AML-193 (cell line): ENCODE measurements around the gene PNKP.

Source experiments
- DNase-seq, 2 experiments: peaks; one replicate each; lab custom pipeline; 2025; lab: John Stamatoyannopoulos, UW

Gene PNKP

DNA sequence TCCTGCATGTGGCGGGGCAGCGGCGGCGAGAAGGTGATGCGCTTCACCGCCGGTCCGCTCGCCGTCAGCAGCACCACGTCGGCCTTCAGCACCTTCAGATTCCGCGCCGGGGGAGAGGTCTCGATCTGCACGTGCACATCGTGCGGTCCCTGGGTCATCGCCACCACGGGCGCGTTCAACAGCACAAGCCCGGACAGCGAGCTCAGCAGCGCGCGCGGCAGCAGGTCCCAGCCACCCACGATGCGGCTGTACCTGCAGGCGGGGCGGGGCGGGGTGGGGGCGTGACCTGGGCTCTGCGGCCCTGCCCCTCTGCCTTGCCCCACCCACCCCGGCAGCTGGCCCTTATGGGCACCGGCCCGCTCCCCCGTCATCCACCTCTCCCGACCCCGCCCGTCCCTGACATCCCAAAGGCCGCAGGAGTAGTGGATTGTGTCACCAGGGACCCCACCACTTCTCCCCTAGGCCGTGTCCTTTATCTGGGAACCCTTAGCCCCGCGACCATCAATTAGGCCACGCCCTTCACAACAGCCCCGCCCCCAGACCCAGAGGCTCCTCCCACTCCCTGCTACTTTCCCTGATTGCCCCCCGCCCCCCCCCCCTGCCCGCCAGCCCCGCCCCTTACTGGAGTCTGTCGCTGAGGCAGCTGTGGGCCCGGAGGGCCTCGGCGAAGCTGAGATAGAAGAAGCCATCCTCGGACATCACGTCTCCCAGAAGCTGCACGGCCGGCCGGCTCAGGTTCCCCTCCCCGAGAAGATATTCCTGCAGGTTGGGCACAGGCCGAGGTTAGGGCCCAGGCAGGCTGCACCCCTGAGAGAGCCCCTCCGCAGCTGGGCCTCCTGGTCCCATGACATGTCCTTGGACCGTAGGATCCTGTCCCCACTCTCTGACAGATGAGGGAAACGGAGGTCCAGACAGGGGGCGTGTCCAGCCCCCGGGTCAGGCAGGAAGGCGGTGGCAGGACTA lies 23.3 kb upstream of the PNKP start:
- no peak for DNase-seq

DNA sequence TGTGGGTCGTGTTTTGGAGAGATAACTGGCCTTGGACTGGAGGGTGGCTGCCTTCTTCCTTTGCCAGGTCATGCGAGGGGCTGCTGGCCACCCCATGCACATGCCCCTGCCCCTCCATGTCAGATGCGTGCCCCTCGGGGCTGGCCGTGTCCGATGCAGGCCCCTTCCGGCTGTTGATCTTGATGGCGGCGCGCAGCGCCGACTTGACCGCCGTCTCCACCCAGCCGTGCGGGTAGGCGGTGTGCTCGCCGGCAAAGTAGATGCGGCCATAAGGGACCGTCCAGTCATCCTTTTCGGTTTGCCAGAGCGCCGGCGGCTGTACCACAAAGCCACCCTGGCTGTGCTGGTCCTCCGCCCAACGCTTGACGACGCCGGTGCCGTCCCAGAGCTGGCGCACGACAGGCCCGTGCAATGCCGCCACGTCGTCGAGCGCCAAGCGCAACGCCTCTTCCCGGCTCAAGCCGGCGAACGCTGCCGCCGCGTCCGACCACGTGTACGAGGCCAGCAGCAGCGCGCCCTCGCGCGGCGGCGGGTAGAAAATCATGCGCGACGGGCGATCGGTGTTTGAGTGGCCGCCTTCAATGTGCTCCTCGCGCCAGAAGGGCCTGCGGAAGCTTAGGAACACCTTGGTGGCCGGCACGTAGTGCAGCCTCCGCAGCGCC lies 22.4 kb upstream of the PNKP start:
- no peak for DNase-seq

GRCh38 chr19:49889038-49889686 lies 21.8 kb upstream of the PNKP start:
- no peak for DNase-seq

- no peak for DNase-seq
Observed at GRCh38 chr19:49888510-49888824, 21.1 kb upstream of the PNKP start.

DNA sequence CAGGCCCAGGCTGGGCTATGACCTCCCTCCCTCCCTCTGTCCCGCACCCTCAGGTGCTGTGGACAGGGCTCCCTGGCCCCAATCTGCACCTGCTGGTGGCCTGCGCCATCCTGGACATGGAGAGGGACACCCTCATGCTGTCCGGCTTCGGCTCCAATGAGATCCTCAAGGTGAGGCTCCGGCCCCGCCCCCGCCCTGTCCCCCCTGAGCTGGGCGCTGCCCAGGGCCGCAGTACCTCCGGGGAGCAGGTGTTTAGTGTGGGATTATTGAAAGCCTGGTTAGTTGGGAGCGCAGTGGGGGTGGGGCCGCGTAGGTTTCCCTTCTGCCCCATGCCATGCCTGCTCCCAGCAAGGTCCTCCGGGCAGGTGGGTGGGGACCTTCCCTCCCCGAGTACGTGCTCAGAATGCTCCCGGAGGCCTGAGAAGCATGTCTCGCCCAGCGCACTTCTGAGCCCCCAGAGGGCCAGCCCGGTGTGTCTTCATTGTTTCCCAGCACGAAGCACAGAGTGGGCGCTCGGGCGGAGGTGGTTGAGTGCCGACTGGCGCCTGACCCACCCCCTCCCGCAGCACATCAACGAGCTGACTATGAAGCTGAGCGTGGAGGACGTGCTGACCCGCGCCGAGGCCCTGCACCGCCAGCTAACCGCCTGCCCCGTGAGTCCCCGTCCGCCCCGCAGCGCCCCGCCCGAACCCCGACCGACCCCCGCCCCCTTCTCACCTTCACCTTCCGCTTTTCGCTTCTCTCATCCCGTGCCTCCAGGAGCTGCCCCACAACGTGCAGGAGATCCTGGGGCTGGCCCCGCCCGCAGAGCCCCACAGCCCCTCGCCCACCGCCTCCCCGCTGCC lies 20.5 kb upstream of the PNKP start:
- DNase-seq = no peak

DNA sequence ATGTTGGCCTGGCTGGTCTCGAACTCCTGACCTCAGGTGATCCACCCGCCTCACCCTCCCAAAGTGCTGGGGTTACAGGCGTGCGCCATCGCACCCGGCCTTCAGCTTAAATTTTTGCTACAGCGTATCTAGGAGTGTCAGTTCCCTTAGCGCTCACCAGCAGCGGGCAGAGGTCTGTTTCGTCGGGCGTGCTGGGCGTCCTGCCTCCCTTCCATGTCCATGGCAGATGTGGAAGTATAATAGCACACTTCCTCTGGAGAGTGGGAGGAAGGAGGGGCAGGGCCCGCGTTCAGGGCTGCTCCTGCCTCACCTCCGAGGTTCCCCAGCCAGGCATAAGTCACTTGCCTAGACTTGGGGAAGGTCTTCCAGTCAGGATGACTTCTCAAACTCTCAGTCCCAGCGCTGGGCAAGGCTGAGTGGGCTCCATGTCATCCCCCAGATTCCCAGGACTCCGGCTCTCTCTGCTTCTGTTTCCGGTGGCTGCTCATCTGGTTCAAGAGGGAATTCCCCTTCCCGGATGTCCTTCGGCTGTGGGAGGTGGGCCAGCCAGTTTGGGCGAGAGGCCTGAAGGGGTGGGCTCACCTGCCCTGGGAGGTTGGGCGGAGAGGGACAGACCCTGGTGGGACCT lies 19.8 kb upstream of the PNKP start:
- no peak for DNase-seq

DNA sequence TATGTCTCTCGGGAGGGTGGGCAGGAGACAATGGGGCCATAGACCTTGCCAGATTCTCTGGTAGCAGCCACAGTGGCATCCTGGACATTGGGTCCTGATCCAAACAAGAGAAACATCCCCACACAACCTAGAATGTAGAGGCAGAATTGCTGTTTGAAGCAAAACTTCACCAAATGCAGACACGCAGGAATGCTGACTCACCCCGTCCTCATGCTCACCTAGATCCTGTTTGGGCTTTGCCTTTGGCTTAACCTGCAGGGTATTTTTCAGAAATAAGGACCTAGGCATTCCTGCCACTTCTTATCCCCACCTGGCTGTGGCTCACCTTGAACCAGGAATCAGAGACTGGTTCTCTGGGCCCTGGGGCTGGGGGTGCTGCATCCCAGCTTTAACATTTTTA lies 17.4 kb upstream of the PNKP start:
- no peak for DNase-seq

- DNase-seq = no peak
Observed at GRCh38 chr19:49884109-49884508, 16.7 kb upstream of the PNKP start.

GRCh38 chr19:49883094-49883493 lies 15.7 kb upstream of the PNKP start:
- no peak for DNase-seq

DNA sequence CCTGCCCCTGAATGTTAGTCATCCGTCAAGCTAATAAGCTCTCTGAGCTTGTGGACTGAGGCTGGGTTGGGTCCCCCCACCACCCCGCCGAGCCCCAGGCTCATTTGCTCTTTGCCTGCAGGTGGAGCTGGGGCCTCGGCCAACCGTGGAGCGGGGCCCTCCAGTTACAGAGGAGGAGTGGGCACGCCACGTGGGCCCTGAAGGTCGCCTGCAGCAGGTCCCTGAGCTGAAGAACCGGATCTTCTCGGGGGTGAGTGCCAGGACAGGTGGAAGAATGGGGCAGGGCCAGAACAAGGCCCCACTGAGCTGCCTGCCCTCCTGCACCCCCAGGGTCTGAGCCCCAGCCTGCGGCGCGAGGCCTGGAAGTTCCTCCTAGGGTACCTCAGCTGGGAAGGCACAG lies 15.3 kb upstream of the PNKP start:
- DNase-seq = no peak

DNA sequence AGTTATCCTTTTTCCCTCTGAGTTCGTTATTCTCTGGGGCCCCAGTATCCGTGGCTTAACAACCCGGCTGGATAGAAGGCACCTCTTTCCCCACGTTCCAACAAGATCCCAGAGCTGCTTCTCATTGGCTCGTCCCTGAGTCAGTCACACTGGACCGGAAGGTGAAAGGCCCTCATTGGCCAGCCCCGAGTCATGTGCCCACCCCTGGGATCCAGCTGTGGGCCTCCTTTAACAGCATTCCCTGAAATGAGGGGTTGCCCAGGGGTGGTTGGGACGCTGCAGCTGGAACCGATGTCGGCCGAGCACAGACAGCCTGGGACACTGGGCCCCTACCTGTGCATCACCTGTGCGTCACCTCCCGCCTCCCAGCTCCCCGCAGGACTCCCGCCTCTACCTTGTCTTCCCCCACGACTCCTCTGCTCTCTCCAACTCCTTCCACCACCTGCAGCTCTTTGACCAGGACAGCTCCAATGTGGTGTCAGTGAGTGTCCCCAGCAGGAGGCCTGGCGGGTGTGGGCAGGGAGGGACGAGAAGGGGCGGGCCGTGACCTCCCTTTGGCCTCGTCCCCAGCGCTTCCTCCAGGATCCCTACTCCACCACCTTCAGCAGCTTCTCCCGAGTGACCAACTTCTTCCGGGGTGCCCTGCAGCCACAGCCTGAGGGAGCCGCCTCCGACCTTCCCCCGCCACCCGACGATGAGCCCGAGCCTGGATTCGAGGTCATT lies 14.5 kb upstream of the PNKP start:
- no peak for DNase-seq

- no peak for DNase-seq
Observed at GRCh38 chr19:49881186-49881585, 13.8 kb upstream of the PNKP start.

DNA sequence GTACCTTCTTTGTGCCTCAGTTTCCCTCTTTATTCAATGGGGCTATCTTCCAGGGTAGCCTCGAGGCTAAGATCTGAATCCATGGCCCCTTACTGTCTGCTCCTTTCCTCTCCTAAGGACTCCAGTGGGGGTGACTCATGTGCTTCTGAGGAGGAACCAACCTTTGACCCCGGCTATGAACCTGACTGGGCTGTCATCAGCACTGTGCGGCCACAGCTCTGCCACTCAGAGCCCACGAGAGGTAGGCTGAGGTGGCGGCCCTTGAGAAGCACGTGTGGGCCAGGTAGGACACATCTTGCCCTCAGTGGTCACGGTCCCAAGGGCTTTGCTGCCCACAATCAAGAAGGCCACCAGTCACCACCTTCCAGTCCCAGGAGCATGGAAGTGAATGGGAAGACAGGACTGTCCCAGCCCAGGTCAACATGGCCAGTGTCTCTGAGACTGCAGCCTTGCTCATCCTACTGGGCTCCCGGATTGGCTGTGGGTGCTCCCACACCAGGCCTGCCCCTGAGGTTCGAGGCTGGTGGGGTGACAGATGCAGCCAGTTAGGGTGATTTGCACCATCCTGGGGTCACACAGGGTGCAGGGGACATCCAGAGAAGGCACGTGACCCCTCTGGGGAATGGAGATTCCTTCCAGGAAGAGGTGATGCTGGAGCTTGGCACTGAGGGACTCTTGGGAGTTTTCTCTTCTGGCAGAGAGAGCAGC lies 12.9 kb upstream of the PNKP start:
- no peak for DNase-seq

DNA sequence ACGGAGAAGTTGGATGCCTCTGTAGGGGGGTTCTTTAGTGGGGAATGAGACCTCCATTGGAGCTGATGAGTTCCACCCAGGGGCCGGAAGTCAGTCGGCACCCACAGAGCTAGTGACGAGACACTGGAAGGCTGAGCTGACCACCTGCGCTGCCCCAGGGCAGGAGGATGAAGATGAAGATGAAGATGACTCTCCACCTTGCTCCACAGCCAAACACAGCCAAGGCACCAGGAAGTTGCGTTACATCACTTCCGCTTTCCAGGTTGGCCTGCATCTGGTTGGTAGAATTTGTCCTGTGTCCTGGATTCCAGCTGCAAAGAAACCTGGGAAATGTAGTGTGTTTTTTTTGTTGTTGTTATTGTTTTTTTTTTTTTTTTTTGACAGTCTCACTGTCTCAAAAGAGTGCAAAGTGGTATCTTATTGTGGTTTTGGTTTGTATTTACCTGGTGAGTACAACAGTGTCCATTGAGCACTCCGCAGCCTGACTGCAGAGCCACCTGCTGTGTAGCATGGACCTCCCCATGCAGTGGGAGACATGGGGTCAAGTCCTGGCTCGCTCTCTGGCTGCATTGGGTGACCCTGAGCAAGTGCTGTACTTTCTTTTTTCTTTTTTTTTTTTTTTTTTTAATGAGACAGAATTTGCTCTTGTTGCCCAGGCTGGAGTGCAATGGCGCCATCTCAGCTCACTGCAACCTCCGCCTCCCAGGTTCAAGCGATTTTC lies 12.0 kb upstream of the PNKP start:
- DNase-seq = peak in 1 of 2 experiments; percentile 4

DNA sequence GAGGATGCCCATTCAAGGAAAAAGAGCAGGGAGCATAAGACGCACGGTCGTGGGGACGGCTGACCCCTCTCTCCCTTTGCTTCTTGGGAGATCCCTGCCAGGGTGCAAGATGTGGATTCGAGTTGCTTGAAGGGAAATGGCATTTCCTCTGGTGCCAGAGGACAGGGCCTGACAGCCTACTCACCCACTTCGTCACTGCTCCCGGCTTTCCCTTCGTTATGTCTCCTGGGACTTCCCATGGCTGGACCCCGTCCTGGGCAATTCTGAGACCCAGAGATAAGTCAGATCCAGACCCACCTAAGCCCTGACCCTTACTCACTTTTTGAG lies 11.3 kb upstream of the PNKP start:
- no peak for DNase-seq

DNA sequence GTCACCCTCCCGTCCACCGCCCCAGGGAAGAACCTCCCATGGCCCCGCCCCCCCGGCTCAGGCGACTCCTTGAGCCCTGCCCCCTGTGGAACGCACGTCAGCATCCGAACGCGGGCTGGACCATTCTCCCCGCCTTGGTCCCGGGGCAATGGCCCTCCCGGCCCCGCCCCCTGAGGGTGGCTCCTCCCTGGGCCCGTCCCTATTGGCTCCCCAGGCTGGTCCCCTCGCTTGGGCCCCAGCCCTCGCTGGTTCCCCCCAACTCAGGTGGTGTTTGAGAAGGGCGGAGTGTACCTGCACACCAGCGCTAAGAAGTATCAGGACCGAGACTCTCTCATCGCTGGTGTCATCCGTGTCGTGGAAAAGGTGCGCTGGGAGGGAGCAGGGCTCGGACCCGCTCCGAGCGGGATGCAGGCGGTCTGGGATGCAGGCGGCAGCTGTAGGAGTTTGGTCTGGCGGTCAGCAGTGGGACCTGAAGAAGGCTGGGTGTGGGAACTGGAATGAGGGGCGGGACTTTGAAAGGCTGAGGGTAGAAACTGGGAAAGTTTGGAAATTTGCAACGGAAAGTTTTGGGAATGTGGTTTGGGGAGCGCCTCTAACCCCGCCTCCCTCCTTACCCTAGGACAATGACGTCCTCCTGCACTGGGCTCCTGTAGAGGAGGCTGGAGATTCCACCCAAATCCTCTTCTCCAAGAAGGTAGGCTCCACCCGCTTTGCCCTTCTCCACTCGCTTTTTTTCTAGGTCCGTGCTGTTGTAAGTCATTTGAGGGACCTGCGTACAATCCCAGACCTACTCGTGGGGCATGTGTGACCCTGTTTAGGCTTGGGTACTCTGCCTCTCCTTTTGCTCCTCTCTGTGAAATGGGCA lies 10.7 kb upstream of the PNKP start:
- peak; percentile 84 to 85 for DNase-seq

DNA sequence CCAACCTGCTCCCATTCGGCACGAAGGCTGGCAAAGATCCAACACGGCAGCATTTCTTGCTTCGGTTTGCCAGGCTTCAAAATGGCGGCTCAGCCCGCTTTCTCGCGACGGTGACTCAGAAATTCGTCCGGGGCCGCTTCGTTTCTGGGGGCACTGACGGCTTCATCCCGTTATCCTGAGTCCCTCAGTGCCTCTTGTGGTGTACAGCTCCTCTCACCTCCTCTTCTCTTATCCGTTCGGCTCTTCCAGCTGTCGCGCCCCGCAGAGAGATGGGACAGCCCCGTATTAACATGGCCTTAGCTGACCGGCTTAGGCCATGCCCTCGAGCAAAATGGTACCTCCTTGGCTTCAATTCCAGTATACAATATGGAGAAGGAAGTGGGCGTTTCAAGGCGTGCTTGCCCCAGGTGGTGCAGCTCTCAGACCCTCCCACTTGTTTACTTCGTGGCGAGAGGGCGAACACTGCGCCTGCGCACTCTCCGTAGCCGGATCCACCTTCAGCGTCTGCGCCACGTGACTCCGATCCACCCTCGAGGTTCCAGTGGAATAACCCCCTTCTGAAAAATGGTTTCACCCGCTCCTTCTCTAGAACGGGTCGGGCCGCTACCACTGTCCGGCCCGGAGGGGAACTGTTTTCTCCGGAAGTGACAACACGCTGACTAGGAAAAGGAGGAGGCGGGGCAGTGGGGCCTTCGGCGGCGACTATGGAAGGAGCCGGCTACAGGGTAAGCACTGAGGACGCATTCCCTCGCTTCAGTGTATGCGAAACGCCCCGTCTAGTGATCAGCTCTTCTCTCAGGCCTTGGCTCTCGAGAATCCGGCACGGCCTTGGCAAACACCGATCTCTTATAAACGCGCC lies 9.9 kb upstream of the PNKP start, which contains the start of the genes AKT1S1 and TBC1D17:
TSS of gene AKT1S1 (minus strand) at position 336 of the 859 bp plus-strand sequence. CDS start 4,060 bp downstream, outside the sequence.
TSS of gene TBC1D17 (plus strand) at position 683 of the 859 bp plus-strand sequence. CDS start at position 705, 22 bp downstream.
- DNase-seq = peak; percentile 99
